Astrocyte (in vitro differentiated cells and primary cell): ENCODE results near the gene PPP1R16B. TPM values are rescaled to one million over a fixed set of nuclear protein-coding genes. Genes with fewer than 3 reads are reported as not detected.

Source experiments
- DNase-seq: peaks from one replicate; pipeline ENCODE4 v3.0.0-alpha.2; 2010; ENCODE audit warnings: low read depth
- FAIRE-seq: peaks from 2 replicates; lab custom pipeline; 2011; peaks lifted over from hg19 to GRCh38; lab: Jason Lieb, UNC
- H2AFZ ChIP-seq: 2 replicates; pipeline ENCODE4 v1.6.0; 2012; ENCODE audit warnings: low read depth, low read length, inconsistent platforms
- H3K27ac ChIP-seq: 2 replicates; pipeline ENCODE4 v1.5.1; 2011; ENCODE audit warnings: low read depth, low read length, inconsistent platforms
- H3K27me3 ChIP-seq: 2 replicates; pipeline ENCODE4 v1.6.0; 2011; ENCODE audit warnings: low read length, inconsistent platforms; ENCODE audit not compliant: insufficient read depth
- H3K36me3 ChIP-seq: 2 replicates; pipeline ENCODE4 v1.5.1; 2011; ENCODE audit warnings: low read length, inconsistent platforms; ENCODE audit not compliant: insufficient read depth
- H3K4me1 ChIP-seq: 2 replicates; pipeline ENCODE4 v1.5.1; 2011; ENCODE audit warnings: low read length, inconsistent platforms; ENCODE audit not compliant: insufficient read depth
- H3K4me2 ChIP-seq: 2 replicates; pipeline ENCODE4 v1.6.0; 2012; ENCODE audit warnings: low read length, inconsistent platforms
- H3K4me3 ChIP-seq: 2 replicates; pipeline ENCODE4 v1.5.1; 2011; ENCODE audit warnings: low read depth, mild to moderate bottlenecking, low read length, inconsistent platforms; ENCODE audit not compliant: insufficient read depth
- H3K79me2 ChIP-seq: 2 replicates; pipeline ENCODE4 v1.6.0; 2012; ENCODE audit warnings: mild to moderate bottlenecking, low read length, inconsistent platforms; ENCODE audit not compliant: insufficient read depth
- H3K9ac ChIP-seq: 2 replicates; pipeline ENCODE4 v1.6.0; 2012; ENCODE audit warnings: mild to moderate bottlenecking, low read length, inconsistent platforms
- H3K9me3 ChIP-seq: 2 replicates; pipeline ENCODE4 v1.5.1; 2012; ENCODE audit warnings: low read depth, mild to moderate bottlenecking, low read length, inconsistent platforms; ENCODE audit not compliant: insufficient read depth
- H4K20me1 ChIP-seq: 2 replicates; pipeline ENCODE4 v1.6.0; 2012; ENCODE audit warnings: low read length, inconsistent platforms; ENCODE audit not compliant: insufficient read depth
- H3K27ac Mint-ChIP-seq: one replicate; pipeline ENCODE4 v1.8.0; 2021; ENCODE audit warnings: mild to moderate bottlenecking, mixed read lengths; ENCODE audit not compliant: unreplicated experiment
- H3K27me3 Mint-ChIP-seq: one replicate; pipeline ENCODE4 v1.8.0; 2021; ENCODE audit warnings: low read depth, mixed read lengths; ENCODE audit not compliant: unreplicated experiment
- H3K36me3 Mint-ChIP-seq: one replicate; pipeline ENCODE4 v1.8.0; 2021; ENCODE audit warnings: low read depth, mixed read lengths; ENCODE audit not compliant: unreplicated experiment
- H3K4me1 Mint-ChIP-seq: one replicate; pipeline ENCODE4 v1.8.0; 2021; ENCODE audit warnings: low read depth, mixed read lengths; ENCODE audit not compliant: unreplicated experiment
- H3K4me3 Mint-ChIP-seq: one replicate; pipeline ENCODE4 v1.8.0; 2021; ENCODE audit warnings: mild to moderate bottlenecking, moderate library complexity, mixed read lengths; ENCODE audit not compliant: unreplicated experiment
- H3K9me3 Mint-ChIP-seq: one replicate; pipeline ENCODE4 v1.8.0; 2021; ENCODE audit warnings: mild to moderate bottlenecking, mixed read lengths; ENCODE audit not compliant: unreplicated experiment
- CTCF ChIP-seq: IDR thresholded peaks from 2 replicates; pipeline ENCODE4 v1.5.1; 2011; ENCODE audit warnings: low read depth, mild to moderate bottlenecking, inconsistent platforms, low read length, moderate library complexity; ENCODE audit not compliant: insufficient read depth
- EZH2 ChIP-seq: IDR thresholded peaks from 2 replicates; pipeline ENCODE4 v1.6.1; 2012; ENCODE audit warnings: mild to moderate bottlenecking, low read length, inconsistent platforms; ENCODE audit not compliant: insufficient read depth
- total RNA-seq: library from RNA; stranded (reverse); gene quantifications from 2 replicates; pipeline ENCODE4 v1.2.1, GENCODE V29; 2021

Gene PPP1R16B
- total RNA-seq, 1 donor from 2014 or later, result 0.68 TPM

GRCh38 chr20:38889050-38889449, 83.6 kb downstream of the PPP1R16B start:
- no peak overlapping the region for H2AFZ ChIP-seq
- H3K4me2 ChIP-seq, result no peak overlapping the region
- H3K36me3 ChIP-seq, result no peaks in the 10 kb centered on the region
- no peaks in the 10 kb centered on the region for H3K4me1 ChIP-seq
- H3K4me3 ChIP-seq, result no peak overlapping the region
- Mint-ChIP-seq H3K9me3 (no peaks in the 10 kb centered on the region), H3K36me3 (no peaks in the 10 kb centered on the region), H3K27ac (no peak overlapping the region), H3K4me3 (no peak overlapping the region), H3K4me1 (no peaks in the 10 kb centered on the region), H3K27me3 (peaks cover 11% of the 10 kb centered on the region)
- TF ChIP-seq CTCF (no peak), EZH2 (no peak)
- H3K9me3 ChIP-seq, result no peaks in the 10 kb centered on the region
- H3K79me2 ChIP-seq, result no peaks in the 10 kb centered on the region
- H4K20me1 ChIP-seq, result no peaks in the 10 kb centered on the region
- peaks cover 20% of the 10 kb centered on the region for H3K27me3 ChIP-seq
- DNase-seq (no peak), FAIRE-seq (no peak)
- H3K9ac ChIP-seq, result no peak overlapping the region
- no peak overlapping the region for H3K27ac ChIP-seq

- Histone ChIP-seq H3K79me2 (no peaks in the 10 kb centered on the region), H3K4me3 (no peak overlapping the region), H3K27me3 (peaks cover 21% of the 10 kb centered on the region), H3K9ac (no peak overlapping the region), H3K4me1 (no peaks in the 10 kb centered on the region), H2AFZ (no peak overlapping the region), H3K36me3 (no peaks in the 10 kb centered on the region), H3K4me2 (no peak overlapping the region), H3K9me3 (no peaks in the 10 kb centered on the region), H3K27ac (no peak overlapping the region), H4K20me1 (no peaks in the 10 kb centered on the region)
- H3K9me3 Mint-ChIP-seq, result no peaks in the 10 kb centered on the region
- no peak overlapping the region for H3K4me3 Mint-ChIP-seq
- FAIRE-seq, result no peak
- TF ChIP-seq CTCF (no peak), EZH2 (no peak)
- H3K27ac Mint-ChIP-seq, result no peak overlapping the region
- DNase-seq, result no peak
- peaks cover 19% of the 10 kb centered on the region for H3K27me3 Mint-ChIP-seq
- H3K36me3 Mint-ChIP-seq, result no peaks in the 10 kb centered on the region
- H3K4me1 Mint-ChIP-seq, result no peaks in the 10 kb centered on the region
These were observed 84.4 kb downstream of the PPP1R16B start for GRCh38 chr20:38889792-38890496.

- H2AFZ ChIP-seq, result no peak overlapping the region
- H3K4me1 ChIP-seq, result no peaks in the 10 kb centered on the region
These were observed 85.0 kb downstream of the PPP1R16B start for GRCh38 chr20:38890497-38890818.

More at GRCh38 chr20:38890497-38890818, 85.0 kb downstream of the PPP1R16B start:
- H3K4me1 Mint-ChIP-seq, result no peaks in the 10 kb centered on the region
- Histone ChIP-seq H3K27ac (no peak overlapping the region), H3K9me3 (no peaks in the 10 kb centered on the region), H3K27me3 (peaks cover 23% of the 10 kb centered on the region), H3K36me3 (no peaks in the 10 kb centered on the region), H3K4me2 (no peak overlapping the region), H3K4me3 (no peak overlapping the region), H3K9ac (no peak overlapping the region), H3K79me2 (no peaks in the 10 kb centered on the region), H4K20me1 (no peaks in the 10 kb centered on the region)
- H3K27me3 Mint-ChIP-seq, result peaks cover 19% of the 10 kb centered on the region
- no peak for TF ChIP-seq CTCF
- no peak for TF ChIP-seq EZH2
- no peaks in the 10 kb centered on the region for H3K36me3 Mint-ChIP-seq
- FAIRE-seq (no peak), DNase-seq (no peak)
- no peak overlapping the region for H3K4me3 Mint-ChIP-seq
- H3K9me3 Mint-ChIP-seq, result no peaks in the 10 kb centered on the region
- no peak overlapping the region for H3K27ac Mint-ChIP-seq
